Common myeloid progenitor, CD34-positive (primary cell): Measurements from ENCODE around the gene PIP4K2B.
"Not testable (repeated sequence)": the region's sequence is repeated elsewhere in the genome, so short reads cannot be mapped to it uniquely, and the experiment has no call there.

Experiments
- CTCF ChIA-PET: fragments of 350-600 bp; sonication (Branson Sonifier 250); formaldehyde crosslinking; loops from one replicate; lab custom pipeline; 2021; ENCODE audit warnings: antibody characterized with exemption; lab: Charles Lee
- POLR2A ChIA-PET: fragments of 350-600 bp; sonication (Branson Sonifier 250); formaldehyde crosslinking; loops from one replicate; lab custom pipeline; 2021; ENCODE audit warnings: antibody characterized with exemption; lab: Charles Lee
- DNase-seq, 3 donors: peaks; one replicate each; pipeline versions ENCODE4 v3.0.0 to v3.0.0-alpha.2; 2013
- H3K27ac ChIP-seq, 2 experiments: 1 replicate in 1 of 2; 2 replicates in 1 of 2; pipeline ENCODE4 v1.7.0; 2013; ENCODE audit warnings: inconsistent platforms in 2 of 2, low read length in 2 of 2, mild to moderate bottlenecking in 2 of 2, low read depth in 1 of 2, moderate library complexity in 1 of 2; ENCODE audit not compliant: severe bottlenecking in 2 of 2, insufficient read depth in 1 of 2, poor library complexity in 1 of 2
- H3K27me3 ChIP-seq, 5 experiments: replicated peaks in 2 of 5; 1 replicate in 3 of 5; 2 replicates in 2 of 5; pipeline versions ENCODE4 v1.6.1 to v1.7.0; 2013; ENCODE audit warnings: low read length in 4 of 5, mild to moderate bottlenecking in 2 of 5, moderate library complexity in 2 of 5, inconsistent platforms in 1 of 5; ENCODE audit not compliant: insufficient read depth in 5 of 5, control insufficient read depth in 4 of 5
- H3K36me3 ChIP-seq, 4 experiments: 1 replicate in 2 of 4; 2 replicates in 2 of 4; pipeline versions ENCODE4 v1.6.1 to v1.7.0; 2013; ENCODE audit warnings: low read length in 3 of 4, control low read depth in 1 of 4, mild to moderate bottlenecking in 1 of 4; ENCODE audit not compliant: control insufficient read depth in 4 of 4, insufficient read depth in 4 of 4
- H3K4me1 ChIP-seq, 4 experiments: 1 replicate in 3 of 4; 2 replicates in 1 of 4; pipeline versions ENCODE4 v1.6.1 to v1.7.1; 2013; ENCODE audit warnings: low read length in 3 of 4, mild to moderate bottlenecking in 3 of 4, control low read depth in 1 of 4, inconsistent platforms in 1 of 4, moderate library complexity in 1 of 4; ENCODE audit not compliant: control insufficient read depth in 4 of 4, insufficient read depth in 4 of 4; ENCODE audit errors: control extremely low read depth in 1 of 4
- H3K4me3 ChIP-seq, 7 experiments: 1 replicate in 4 of 7; 2 replicates in 3 of 7; pipeline versions ENCODE4 v1.5.1 to v1.7.0; 2013; ENCODE audit warnings: mild to moderate bottlenecking in 7 of 7, low read length in 6 of 7, moderate library complexity in 6 of 7, inconsistent platforms in 2 of 7, low read depth in 2 of 7, control low read depth in 1 of 7; ENCODE audit not compliant: insufficient read depth in 4 of 7, control insufficient read depth in 1 of 7; ENCODE audit errors: extremely low read depth in 1 of 7
- H3K9me3 ChIP-seq, 5 experiments: 1 replicate in 4 of 5; 2 replicates in 1 of 5; pipeline versions ENCODE4 v1.6.1 to v1.7.1; 2013; ENCODE audit warnings: low read length in 4 of 5, mild to moderate bottlenecking in 2 of 5, inconsistent platforms in 1 of 5, low read depth in 1 of 5, moderate library complexity in 1 of 5; ENCODE audit not compliant: control insufficient read depth in 4 of 5, insufficient read depth in 2 of 5; ENCODE audit errors: control extremely low read depth in 1 of 5
- WGBS: methylation state at CpG from one replicate; pipeline ENCODE4 v1.1.5; 2013; ENCODE audit not compliant: insufficient coverage; 5-methylcytosine and 5-hydroxymethylcytosine counted together

Gene PIP4K2B

DNA sequence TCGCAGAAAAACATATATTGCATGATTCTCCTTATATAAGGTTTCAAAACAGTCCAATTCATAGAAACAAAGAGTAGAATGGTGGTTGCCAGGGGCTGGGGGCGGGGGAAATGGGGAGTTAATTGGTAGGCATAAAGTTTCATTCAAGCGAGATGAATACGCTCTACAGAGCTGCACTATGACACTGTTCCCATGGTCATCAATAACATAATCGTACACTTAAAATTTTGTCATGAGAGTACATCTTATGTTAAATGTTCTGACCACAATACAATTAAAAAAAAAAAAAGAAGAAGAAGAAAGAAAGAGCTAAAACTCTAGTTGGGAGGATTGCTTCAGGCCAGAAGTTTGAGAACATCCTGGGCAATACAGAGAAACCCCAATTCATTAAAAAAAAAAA, 5.1 kb downstream of the PIP4K2B start:
- Histone ChIP-seq H3K27me3 (no peaks in the 10 kb centered on the region), H3K4me1 (peaks cover 11 to 22% (median 21%) of the 10 kb centered on the region in 4 experiments), H3K4me3 (no peak overlapping the region), H3K9me3 (no peaks in the 10 kb centered on the region), H3K27ac (peak overlapping the region in 1 of 2 experiments; percentile 16), H3K36me3 (peaks cover 2 to 32% (median 15%) of the 10 kb centered on the region in 4 experiments)
- ChIA-PET POLR2A (no interaction called here), CTCF (interaction anchor here (1.2 kb wide), 1 partner anchor 9 kb away, joined by 3 read pairs; no protein-coding TSS in a partner anchor)
- WGBS, result no CpG with 5 or more reads among the region's 5 CpGs
- no peak for DNase-seq

DNA sequence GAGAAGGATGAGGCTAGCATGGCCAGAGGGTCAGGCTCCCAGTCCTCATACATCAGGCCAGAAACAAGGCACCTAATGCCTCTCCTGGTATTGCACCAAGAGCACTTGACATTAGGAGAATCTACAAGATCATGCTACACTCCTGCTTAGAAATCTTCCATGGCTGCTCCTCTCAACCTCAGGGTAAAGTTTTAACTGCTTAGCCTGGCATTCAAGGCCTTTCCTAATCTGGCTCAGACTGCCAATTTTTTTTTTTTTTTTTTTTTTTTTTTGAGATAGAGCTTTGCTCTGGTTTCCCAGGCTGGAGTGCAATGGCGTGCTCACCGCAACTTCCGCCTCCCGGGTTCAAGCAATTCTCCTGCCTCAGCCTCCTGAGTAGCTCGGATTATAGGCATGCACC, 8.2 kb downstream of the PIP4K2B start:
- 70% methylated on average over 2 of the region's 5 CpGs for WGBS
- H3K36me3 ChIP-seq, result peaks cover 2 to 24% (median 21%) of the 10 kb centered on the region in 4 experiments
- POLR2A ChIA-PET, result interaction anchor here (0.6 kb wide), 1 partner anchor 20 kb away, joined by 4 read pairs; no protein-coding TSS in a partner anchor

DNA sequence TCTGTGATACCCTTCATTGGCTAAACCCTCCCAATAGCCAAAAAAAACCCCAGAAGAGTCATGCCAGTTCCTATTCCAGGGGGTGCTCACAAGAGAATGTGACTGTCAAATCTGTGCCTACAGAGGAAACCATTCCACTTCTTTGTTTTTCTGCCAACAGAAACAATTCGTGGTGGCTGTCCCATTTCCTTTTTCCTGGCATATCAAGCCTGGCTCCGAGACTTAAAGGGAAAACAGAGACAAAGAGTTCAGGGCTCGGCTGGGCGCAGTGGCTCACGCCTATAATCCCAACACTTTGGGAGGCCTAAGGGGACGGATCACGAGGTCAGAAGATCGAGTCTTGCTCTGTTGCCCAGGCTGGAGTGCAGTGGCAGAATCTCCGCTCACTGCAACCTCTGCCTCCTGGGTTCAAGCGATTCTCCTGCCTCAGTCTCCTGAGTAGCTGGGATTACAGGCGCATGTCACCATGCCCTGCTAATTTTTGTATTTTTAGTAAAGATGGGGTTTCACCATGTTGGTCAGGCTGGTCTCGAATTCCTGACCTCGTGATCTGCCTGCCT, 9.1 kb downstream of the PIP4K2B start:
- H3K27ac ChIP-seq, CTCF ChIA-PET, POLR2A ChIA-PET: not testable (repeated sequence)

More for the DNA sequence above, 8.2 kb downstream of the PIP4K2B start:
- no peak overlapping the region for H3K27ac ChIP-seq
- DNase-seq, result no peak
- no peak overlapping the region for H3K4me3 ChIP-seq
- CTCF ChIA-PET, result no interaction called here
- no peaks in the 10 kb centered on the region for H3K9me3 ChIP-seq
- H3K27me3 ChIP-seq, result no peaks in the 10 kb centered on the region
- H3K4me1 ChIP-seq, result no peaks in the 10 kb centered on the region

DNA sequence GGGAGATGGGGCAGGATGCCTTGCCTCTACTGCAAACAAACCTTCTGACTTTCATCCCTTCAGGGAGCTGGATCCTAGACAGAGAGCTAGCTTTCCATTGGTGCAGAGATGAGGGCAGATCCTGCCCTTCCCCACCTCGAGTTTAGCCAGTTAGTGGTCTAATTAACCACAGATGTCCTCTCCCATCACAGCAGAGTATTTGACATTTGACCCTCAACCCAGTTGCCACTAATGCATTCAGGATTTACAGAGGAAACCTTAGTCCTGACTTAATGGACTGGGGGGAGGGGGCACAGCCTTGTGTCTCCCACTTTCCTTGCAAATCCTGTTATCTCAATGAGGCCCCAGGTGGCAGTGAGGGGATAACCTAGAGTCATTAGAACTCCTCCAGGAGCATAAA, 10.2 kb downstream of the PIP4K2B start:
- CTCF ChIA-PET, result interaction anchor here (2.4 kb wide), 1 partner anchor 16 kb away, joined by 7 read pairs; no protein-coding TSS in a partner anchor
- Histone ChIP-seq H3K27me3 (no peaks in the 10 kb centered on the region), H3K27ac (no peak overlapping the region), H3K4me1 (no peaks in the 10 kb centered on the region), H3K9me3 (no peaks in the 10 kb centered on the region), H3K4me3 (no peak overlapping the region), H3K36me3 (peaks cover 2 to 37% (median 30%) of the 10 kb centered on the region in 4 experiments)
- DNase-seq, result no peak
- POLR2A ChIA-PET, result no interaction called here
- no CpG with 5 or more reads among the region's 1 CpG for WGBS

More for the DNA sequence above, 9.1 kb downstream of the PIP4K2B start:
- H3K9me3 ChIP-seq, H3K27me3 ChIP-seq, H3K4me3 ChIP-seq, H3K4me1 ChIP-seq, DNase-seq: not testable (repeated sequence)
- WGBS, result 83% methylated on average over 9 of the region's 13 CpGs
- peaks cover 3 to 29% (median 23%) of the 10 kb centered on the region in 4 experiments for H3K36me3 ChIP-seq

DNA sequence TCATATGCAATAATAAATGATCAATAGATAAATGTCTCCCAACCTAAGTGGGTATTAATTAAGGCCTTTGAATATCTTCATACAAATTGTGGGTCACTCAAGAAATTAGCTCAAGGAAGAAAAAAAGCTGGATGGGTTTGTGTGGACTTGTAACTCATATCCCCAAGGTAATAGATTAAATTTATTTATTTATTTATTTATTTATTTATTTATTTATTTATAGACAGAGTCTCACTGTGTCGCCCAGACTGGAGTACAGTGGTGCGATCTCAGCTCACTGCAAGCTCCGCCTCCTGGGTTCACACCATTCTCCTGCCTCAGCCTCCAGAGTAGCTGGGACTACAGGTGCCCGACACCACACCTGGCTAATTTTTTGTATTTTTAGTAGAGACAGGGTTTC, 11.4 kb downstream of the PIP4K2B start:
- no CpG with 5 or more reads among the region's 4 CpGs for WGBS
- H3K4me3 ChIP-seq, H3K4me1 ChIP-seq, DNase-seq, H3K9me3 ChIP-seq, POLR2A ChIA-PET, H3K27ac ChIP-seq, H3K27me3 ChIP-seq: not testable (repeated sequence)
- peaks cover 7 to 47% (median 37%) of the 10 kb centered on the region in 4 experiments for H3K36me3 ChIP-seq
- CTCF ChIA-PET, result interaction anchor here (0.9 to 2.4 kb wide), 2 partner anchors 10 to 15 kb away, joined by 4 to 7 read pairs; no protein-coding TSS in a partner anchor

DNA sequence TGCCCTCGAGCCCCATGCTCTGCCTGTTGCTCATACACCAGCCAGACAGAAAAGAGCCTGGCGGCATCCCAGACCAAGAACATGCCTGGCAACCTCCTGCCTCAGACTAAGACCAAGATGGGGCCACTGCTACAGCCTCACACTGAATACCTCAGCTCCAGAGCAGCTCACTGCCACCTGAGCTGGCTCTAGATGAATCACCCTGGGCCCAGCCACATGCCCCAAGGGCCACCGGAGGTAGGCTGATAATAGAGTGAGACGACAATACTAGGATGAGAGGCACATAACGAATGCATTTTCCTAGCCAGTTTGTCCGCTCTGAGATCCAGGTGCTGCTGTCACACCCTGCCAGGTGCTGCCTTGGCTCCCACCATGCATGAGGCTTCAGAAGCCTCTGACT, 13.0 kb downstream of the PIP4K2B start:
- Histone ChIP-seq H3K27ac (no peak overlapping the region), H3K27me3 (no peaks in the 10 kb centered on the region), H3K4me3 (no peak overlapping the region), H3K9me3 (no peaks in the 10 kb centered on the region), H3K4me1 (no peaks in the 10 kb centered on the region), H3K36me3 (peaks cover 12 to 57% (median 43%) of the 10 kb centered on the region in 4 experiments)
- ChIA-PET POLR2A (no interaction called here), CTCF (no interaction called here)
- no peak for DNase-seq
- WGBS, result 88% methylated on average over 6 of the region's 6 CpGs

DNA sequence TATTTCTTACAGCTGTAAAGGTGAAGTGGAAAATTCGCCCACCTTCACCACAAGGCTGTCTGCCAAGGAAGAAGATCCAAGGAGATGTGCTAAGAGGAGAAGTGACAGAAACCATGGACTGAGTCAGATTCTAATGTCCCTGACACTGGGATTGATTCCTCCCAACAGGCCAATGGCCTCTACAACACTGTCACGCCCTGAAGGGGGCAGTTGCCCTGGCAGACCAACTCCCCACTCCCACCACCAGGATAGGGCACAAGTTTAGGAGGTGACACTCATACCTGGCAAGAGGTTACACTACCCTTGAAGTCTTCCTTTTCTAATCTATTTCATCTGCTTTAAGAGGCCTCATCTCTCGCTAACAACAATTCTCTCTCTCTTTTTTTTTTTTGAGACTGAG, 16.1 kb downstream of the PIP4K2B start:
- WGBS, result 95% methylated on average over 3 of the region's 3 CpGs
- ChIA-PET POLR2A (interaction anchor here (0.6 kb wide), 1 partner anchor 29 kb away, joined by 3 read pairs; no protein-coding TSS in a partner anchor), CTCF (no interaction called here)
- DNase-seq, result peak in 2 of 3 donors; percentile 2 to 6
- Histone ChIP-seq H3K27ac (no peak overlapping the region), H3K27me3 (no peaks in the 10 kb centered on the region), H3K36me3 (peaks cover 34 to 83% (median 66%) of the 10 kb centered on the region in 4 experiments), H3K9me3 (no peaks in the 10 kb centered on the region), H3K4me3 (no peak overlapping the region), H3K4me1 (no peaks in the 10 kb centered on the region)
